ENCODE data around the gene DDR2. TPM values are rescaled to one million over a fixed set of nuclear protein-coding genes. Genes with fewer than 3 reads are reported as not detected.

DDR2 gene
- polyA plus RNA-seq, 1 of the 3 experiments (the other 2 are of a cell fraction), result 34.0 TPM

- TF ChIP-seq TCF12 (IDR thresholded peaks at IDR 0.05), result no peak
- H3K27ac ChIP-seq (ENCODE audit: low read depth in 2 of 2, low read length in 1 of 2), result no peak overlapping the region
- no peaks in the 10 kb centered on the region for H3K9me3 ChIP-seq
- H3K4me3 ChIP-seq (ENCODE audit: low read depth in 2 of 2, low read length in 1 of 2), result no peak overlapping the region
- H3F3A ChIP-seq (replicated peaks; ENCODE audit: insufficient read depth), result peaks cover 12% of the 10 kb centered on the region
- no peak overlapping the region for H2AFZ ChIP-seq (ENCODE audit: low read depth)
- H3K79me2 ChIP-seq (ENCODE audit: insufficient read depth), result peaks cover 40% of the 10 kb centered on the region; the same call in 1 of the 2 replicates
- H3K36me3 ChIP-seq (replicated peaks in 1 of 2; ENCODE audit: control insufficient read depth in 1 of 2, insufficient read depth in 2 of 2, low read length in 1 of 2), result peaks cover 42 to 86% of the 10 kb centered on the region in 2 experiments
- ChIA-PET POLR2A (no interaction called here), CTCF (no interaction called here)
- no peaks in the 10 kb centered on the region for H4K20me1 ChIP-seq (ENCODE audit: insufficient read depth)
- no peaks in the 10 kb centered on the region for H3K9me2 ChIP-seq
- H3K27me3 ChIP-seq (ENCODE audit: insufficient read depth), result no peaks in the 10 kb centered on the region
- 0 out of 4 replicates have a peak, but pooled peaks cover 0 to 4% of the 10 kb centered on the region in 2 experiments for H3K4me1 ChIP-seq (ENCODE audit: control insufficient read depth in 1 of 2, insufficient read depth in 2 of 2, low read depth in 1 of 2, low read length in 1 of 2)
- DNase-seq, result no peak
- H3K4me2 ChIP-seq, result no peak overlapping the region
- no peak overlapping the region for H3K9ac ChIP-seq
- 85% methylated on average over 6 of the region's 6 CpGs for WGBS (ENCODE audit: low lambda C conversion rate)
Measured at GRCh38 chr1:162587347-162587746, 44.9 kb upstream of the DDR2 start.

GRCh38 chr1:162587761-162588260 is 44.5 kb upstream of the DDR2 start:
- ChIA-PET CTCF (no interaction called here), POLR2A (no interaction called here)
- H3K27ac ChIP-seq (ENCODE audit: low read depth in 2 of 2, low read length in 1 of 2), result no peak overlapping the region
- peaks cover 44 to 86% of the 10 kb centered on the region in 2 experiments for H3K36me3 ChIP-seq (replicated peaks in 1 of 2; ENCODE audit: control insufficient read depth in 1 of 2, insufficient read depth in 2 of 2, low read length in 1 of 2)
- H3K9me2 ChIP-seq, result no peaks in the 10 kb centered on the region
- H3K9me3 ChIP-seq, result no peaks in the 10 kb centered on the region
- TF ChIP-seq POLR2AphosphoS5 (IDR thresholded peaks at IDR 0.05; ENCODE audit: low read depth, low read length) (no peak), ELF1 (IDR thresholded peaks at IDR 0.05) (no peak), RXRA (IDR thresholded peaks at IDR 0.05; ENCODE audit: borderline replicate concordance, low read depth) (no peak), RFX5 (IDR thresholded peaks at IDR 0.05; ENCODE audit: low read length) (no peak), ZBTB33 (IDR thresholded peaks at IDR 0.05; ENCODE audit: borderline replicate concordance, low read depth) (no peak), SMC3 (IDR thresholded peaks at IDR 0.05; ENCODE audit: low read depth, low read length) (no peak), GATA2 (CRISPR knock-in tag; IDR thresholded peaks at IDR 0.05) (no peak), YY1 (IDR thresholded peaks at IDR 0.05; ENCODE audit: low read depth) (no peak), EP300 (IDR thresholded peaks at IDR 0.05; ENCODE audit: borderline replicate concordance in 1 of 2, low read depth in 1 of 2, low read length in 1 of 2) (no peak), TEAD4 (IDR thresholded peaks at IDR 0.05; ENCODE audit: borderline replicate concordance, insufficient read depth) (no peak)
- H3K79me2 ChIP-seq (ENCODE audit: insufficient read depth), result peaks cover 38% of the 10 kb centered on the region; the same call in 1 of the 2 replicates
- DNase-seq, result no peak
- no peaks in the 10 kb centered on the region for H3K27me3 ChIP-seq (ENCODE audit: insufficient read depth)
- peaks cover 10% of the 10 kb centered on the region for H3F3A ChIP-seq (replicated peaks; ENCODE audit: insufficient read depth)
- no peak overlapping the region for H3K4me3 ChIP-seq (ENCODE audit: low read depth in 2 of 2, low read length in 1 of 2)
- 0 out of 4 replicates have a peak, but pooled peaks cover 0 to 4% of the 10 kb centered on the region in 2 experiments for H3K4me1 ChIP-seq (ENCODE audit: control insufficient read depth in 1 of 2, insufficient read depth in 2 of 2, low read depth in 1 of 2, low read length in 1 of 2)
- H3K9ac ChIP-seq, result no peak overlapping the region
- H3K4me2 ChIP-seq, result no peak overlapping the region
- no peaks in the 10 kb centered on the region for H4K20me1 ChIP-seq (ENCODE audit: insufficient read depth)
- no peak overlapping the region for H2AFZ ChIP-seq (ENCODE audit: low read depth)
- WGBS (ENCODE audit: low lambda C conversion rate), result 96% methylated on average over 5 of the region's 5 CpGs
